ENCODE measurements around the gene STEAP3.

STEAP3 gene

DNA sequence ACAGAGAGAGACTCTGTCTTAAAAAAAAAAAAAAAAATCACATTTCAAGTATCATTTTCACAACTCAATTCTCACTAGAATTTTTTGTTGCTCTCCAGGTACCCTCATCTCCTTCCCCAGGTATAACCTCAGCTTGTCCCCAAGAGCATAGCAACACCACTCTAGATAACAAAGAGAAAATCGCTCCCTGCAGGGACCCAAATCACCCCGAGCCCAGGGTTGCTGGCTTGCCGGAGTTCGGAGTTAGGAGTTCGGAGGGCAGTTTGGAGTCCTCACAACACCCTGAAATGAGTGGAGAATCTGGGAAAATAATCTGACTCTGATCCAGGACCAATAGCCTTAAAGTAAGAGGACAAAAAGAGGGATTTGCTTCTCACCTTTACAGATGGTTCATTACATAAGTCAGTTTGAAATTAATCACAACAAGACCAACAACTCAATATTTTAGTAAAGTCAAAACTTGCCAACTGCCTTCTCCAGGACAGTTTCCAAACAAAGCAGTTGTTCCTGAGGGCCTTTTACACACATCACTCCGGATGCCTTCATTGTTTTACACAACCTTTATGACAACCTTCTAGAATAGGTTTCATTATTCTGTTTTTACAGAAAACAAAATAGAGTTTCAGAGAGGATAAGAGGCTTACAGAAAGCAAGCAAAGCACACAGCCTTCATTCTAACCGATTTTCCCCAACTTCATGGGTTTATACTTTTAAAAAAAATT lies 83.9 kb downstream of the STEAP3 start:
- TF ChIP-seq, protein P1, sequence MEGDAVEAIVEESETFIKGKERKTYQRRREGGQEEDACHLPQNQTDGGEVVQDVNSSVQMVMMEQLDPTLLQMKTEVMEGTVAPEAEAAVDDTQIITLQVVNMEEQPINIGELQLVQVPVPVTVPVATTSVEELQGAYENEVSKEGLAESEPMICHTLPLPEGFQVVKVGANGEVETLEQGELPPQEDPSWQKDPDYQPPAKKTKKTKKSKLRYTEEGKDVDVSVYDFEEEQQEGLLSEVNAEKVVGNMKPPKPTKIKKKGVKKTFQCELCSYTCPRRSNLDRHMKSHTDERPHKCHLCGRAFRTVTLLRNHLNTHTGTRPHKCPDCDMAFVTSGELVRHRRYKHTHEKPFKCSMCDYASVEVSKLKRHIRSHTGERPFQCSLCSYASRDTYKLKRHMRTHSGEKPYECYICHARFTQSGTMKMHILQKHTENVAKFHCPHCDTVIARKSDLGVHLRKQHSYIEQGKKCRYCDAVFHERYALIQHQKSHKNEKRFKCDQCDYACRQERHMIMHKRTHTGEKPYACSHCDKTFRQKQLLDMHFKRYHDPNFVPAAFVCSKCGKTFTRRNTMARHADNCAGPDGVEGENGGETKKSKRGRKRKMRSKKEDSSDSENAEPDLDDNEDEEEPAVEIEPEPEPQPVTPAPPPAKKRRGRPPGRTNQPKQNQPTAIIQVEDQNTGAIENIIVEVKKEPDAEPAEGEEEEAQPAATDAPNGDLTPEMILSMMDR (IDR thresholded peaks at IDR 0.05; ENCODE audit: low read depth, low read length), result no peak
- in situ Hi-C loops (cut with HindIII; ENCODE audit: low sequenced_read_pairs), result no loop called here
- no peak overlapping the region for H3K4me3 ChIP-seq (ENCODE audit: low read depth, low read length)
- no peak for DNase-seq (ENCODE audit: low read depth, low spot score)

DNA sequence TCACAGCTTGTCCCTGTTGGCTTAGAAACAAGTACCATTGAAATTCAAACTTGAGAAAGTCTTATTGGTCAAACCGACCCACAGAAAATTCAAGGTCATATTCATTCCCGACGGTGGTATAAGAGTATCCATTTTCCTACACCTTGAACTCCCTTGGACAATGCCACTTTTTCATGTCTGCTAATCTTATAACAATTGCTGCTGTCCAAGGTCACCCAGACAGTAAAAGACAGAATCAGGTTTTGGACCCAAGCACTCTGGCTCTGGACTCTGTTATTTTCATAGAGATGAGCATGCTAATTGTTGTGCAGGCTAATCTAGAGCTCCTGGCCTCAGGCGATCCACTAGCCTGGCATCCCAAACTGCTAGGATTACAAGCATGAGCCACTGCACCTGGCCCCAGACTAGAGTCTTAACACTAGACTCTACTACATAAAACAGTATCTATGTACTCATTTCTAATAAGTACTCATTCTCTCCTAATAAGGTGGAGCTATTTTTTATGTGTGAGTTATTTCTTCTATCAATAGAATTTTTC lies 85.2 kb downstream of the STEAP3 start:
- in situ Hi-C loops (cut with HindIII; ENCODE audit: low sequenced_read_pairs), result no loop called here
- DNase-seq (ENCODE audit: low read depth, low spot score), result no peak
- TF ChIP-seq, protein P1 (IDR thresholded peaks at IDR 0.05; ENCODE audit: low read depth, low read length), result no peak
- H3K4me3 ChIP-seq (ENCODE audit: low read depth, low read length), result no peak overlapping the region

DNA sequence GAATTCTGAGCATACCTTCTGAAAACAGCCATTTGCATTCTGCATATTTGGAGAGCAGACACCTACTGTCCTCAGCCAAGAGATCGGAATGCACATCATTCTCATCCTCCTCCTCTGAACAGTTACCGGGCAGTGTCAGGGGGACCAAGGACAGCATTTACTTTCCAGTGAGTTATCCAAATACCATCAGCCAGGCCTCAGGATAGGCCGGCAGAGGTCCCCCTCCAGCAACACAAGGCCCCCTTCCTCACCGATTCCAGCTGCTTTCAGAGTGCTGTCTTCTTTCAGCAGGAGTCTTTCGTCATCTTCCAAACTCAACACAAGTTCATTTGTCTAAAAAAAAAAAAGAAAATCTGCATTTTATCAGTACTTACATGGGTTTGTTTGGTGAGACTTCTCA lies 87.7 kb downstream of the STEAP3 start:
- DNase-seq (ENCODE audit: low read depth, low spot score), result no peak
- in situ Hi-C loops (cut with HindIII; ENCODE audit: low sequenced_read_pairs), result no loop called here

DNA sequence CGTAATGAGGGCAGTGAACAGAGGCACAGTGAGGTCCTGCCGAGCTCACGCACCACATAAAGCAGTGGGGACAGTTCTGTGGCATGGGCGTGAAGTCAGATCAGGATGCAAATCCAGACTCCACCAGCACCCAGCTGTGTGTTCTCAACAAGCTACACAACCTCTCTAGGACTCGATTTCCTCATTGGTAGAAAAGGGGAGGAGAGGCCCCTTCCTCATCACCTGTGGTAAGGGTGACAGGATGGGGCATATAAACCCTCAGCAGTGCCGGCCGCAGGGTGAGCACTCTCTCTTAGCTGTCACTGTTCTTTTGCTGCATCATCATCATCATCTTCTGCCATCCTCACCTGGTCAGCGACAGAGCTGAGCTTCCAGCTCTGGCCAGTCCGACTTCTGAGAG lies 88.2 kb downstream of the STEAP3 start:
- in situ Hi-C loops (cut with HindIII; ENCODE audit: low sequenced_read_pairs), result no loop called here

More for the DNA sequence above, 87.7 kb downstream of the STEAP3 start:
- TF ChIP-seq, protein P1 (IDR thresholded peaks at IDR 0.05; ENCODE audit: low read depth, low read length), result no peak
- H3K4me3 ChIP-seq (ENCODE audit: low read depth, low read length), result no peak overlapping the region

More for the DNA sequence above, 88.2 kb downstream of the STEAP3 start:
- DNase-seq (ENCODE audit: low read depth, low spot score), result no peak
- TF ChIP-seq, protein P1 (IDR thresholded peaks at IDR 0.05; ENCODE audit: low read depth, low read length), result no peak
- H3K4me3 ChIP-seq (ENCODE audit: low read depth, low read length), result no peak overlapping the region

Measured in astrocyte of the spinal cord (primary cell).